CD4-positive, alpha-beta T cell treated with Interleukin-15 for 4 hours (primary cell): ENCODE measurements around the gene TAF4.
A peak's percentile ranks its signal among the peaks of the same experiment; 100 is the strongest.
"Not testable (repeated sequence)": the region's sequence is repeated elsewhere in the genome, so short reads cannot be mapped to it uniquely, and the experiment has no call there.

Source experiments
- DNase-seq: peaks from one replicate; pipeline ENCODE4 v3.0.0-alpha.2; 2020; ENCODE audit warnings: low spot score

The TAF4 gene, protein sequence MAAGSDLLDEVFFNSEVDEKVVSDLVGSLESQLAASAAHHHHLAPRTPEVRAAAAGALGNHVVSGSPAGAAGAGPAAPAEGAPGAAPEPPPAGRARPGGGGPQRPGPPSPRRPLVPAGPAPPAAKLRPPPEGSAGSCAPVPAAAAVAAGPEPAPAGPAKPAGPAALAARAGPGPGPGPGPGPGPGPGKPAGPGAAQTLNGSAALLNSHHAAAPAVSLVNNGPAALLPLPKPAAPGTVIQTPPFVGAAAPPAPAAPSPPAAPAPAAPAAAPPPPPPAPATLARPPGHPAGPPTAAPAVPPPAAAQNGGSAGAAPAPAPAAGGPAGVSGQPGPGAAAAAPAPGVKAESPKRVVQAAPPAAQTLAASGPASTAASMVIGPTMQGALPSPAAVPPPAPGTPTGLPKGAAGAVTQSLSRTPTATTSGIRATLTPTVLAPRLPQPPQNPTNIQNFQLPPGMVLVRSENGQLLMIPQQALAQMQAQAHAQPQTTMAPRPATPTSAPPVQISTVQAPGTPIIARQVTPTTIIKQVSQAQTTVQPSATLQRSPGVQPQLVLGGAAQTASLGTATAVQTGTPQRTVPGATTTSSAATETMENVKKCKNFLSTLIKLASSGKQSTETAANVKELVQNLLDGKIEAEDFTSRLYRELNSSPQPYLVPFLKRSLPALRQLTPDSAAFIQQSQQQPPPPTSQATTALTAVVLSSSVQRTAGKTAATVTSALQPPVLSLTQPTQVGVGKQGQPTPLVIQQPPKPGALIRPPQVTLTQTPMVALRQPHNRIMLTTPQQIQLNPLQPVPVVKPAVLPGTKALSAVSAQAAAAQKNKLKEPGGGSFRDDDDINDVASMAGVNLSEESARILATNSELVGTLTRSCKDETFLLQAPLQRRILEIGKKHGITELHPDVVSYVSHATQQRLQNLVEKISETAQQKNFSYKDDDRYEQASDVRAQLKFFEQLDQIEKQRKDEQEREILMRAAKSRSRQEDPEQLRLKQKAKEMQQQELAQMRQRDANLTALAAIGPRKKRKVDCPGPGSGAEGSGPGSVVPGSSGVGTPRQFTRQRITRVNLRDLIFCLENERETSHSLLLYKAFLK

DNA sequence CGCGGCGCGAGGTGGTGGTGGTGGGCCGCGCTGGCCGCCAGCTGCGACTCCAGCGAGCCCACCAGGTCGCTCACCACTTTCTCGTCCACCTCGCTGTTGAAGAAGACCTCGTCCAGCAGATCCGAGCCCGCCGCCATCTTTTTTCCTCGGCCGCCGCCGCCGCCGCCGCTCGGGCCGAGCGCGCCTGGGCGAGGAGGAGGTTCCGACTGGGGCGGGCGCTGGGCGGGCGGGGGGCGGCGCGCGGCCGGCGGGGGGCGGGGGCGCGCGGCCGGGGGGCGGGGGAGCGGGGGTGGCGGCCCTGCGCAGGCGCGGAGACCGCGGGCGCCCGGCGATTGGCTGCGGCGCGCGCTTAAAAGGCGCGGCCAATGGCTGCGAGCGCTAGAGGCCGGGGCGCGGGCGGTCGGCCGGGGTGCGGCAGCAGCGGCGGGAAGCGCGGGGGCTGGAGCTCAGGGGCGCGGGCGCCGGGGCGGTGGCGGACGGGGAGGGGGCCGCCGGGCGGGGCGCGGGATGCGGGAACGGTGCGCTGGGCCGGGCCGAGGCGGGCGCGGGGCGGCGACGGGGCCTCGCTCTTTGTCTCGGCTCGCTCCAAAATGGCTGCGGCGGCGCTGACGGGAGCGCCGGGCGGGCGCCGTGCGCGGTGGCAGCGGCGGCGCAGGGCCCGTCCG is at the start of gene TAF4:
TAF4 (minus strand) TSS at position 208 of the 665 bp plus-strand sequence; CDS start at position 137, 71 bp downstream.
- DNase-seq: peak; percentile 77

- DNase-seq: no peak
These were observed 49.2 kb upstream of the TAF4 start for GRCh38 chr20:62114894-62115293.

GRCh38 chr20:62112368-62112767 is 46.7 kb upstream of the TAF4 start:
- DNase-seq: no peak

DNA sequence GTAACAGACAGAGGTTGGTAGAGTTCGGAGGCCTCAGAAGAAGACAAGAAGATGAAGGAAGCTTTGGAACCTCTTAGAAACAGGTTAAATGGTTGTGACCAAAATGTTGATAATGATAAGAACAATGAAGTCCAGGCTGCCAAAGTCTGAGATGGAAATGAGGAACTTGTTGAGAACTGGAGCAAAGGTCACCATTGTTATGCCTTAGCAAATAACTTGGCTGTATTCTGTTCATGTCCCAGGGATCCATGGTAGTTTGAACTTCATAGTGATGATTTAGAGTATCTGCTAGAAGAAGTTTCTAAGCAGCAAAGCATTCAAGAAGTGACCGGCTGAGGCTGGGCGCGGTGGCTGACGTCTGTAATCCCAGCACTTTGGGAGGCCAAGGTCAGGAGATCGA is 45.5 kb upstream of the TAF4 start:
- DNase-seq: no peak

DNA sequence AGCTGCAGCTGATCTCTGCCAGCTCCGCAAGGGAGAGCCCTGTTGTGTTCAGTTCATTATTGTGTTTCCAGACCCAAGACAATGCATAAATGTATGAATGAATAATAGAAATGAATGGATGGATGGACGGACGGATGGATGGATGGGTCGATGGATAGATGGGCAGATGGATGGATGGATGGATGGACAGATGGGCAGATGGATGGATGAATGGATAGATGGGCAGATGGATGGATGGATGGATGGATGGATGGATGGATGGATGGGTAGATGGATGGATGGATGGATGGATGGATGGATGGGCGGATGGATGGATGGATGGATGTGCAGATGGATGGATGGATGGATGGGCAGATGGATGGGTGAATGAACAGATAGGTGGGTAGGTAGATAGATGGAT is 39.9 kb upstream of the TAF4 start:
- no peak for DNase-seq

GRCh38 chr20:62104791-62105345 is 39.2 kb upstream of the TAF4 start:
- no peak for DNase-seq

DNA sequence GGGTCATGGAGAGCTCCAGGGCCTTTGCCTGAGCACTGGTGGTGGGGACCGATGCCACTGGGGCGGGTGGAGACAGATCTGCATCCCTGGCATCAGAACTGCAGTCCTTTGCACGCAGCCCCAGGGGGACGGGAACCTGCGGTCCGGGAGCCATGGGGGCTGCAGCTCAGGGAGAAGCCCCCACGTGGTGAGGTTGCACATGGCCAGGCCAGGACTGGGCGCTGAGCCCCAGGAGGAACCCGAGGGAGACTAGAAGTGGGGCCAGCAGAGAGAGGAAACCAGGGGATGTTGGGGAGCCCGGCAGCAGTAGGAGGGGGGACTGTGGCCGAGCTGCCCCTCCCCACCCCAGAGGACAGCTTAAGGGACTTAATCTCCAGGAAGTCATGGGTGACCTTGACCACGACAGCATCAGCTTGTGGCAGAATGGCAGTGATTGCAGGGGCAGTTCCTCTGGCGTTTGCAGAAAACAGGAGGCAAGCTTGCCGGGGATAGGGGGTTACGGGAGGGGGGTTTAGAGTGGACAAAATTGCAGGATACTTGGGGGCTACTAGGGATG is 38.6 kb upstream of the TAF4 start:
- no peak for DNase-seq

DNA sequence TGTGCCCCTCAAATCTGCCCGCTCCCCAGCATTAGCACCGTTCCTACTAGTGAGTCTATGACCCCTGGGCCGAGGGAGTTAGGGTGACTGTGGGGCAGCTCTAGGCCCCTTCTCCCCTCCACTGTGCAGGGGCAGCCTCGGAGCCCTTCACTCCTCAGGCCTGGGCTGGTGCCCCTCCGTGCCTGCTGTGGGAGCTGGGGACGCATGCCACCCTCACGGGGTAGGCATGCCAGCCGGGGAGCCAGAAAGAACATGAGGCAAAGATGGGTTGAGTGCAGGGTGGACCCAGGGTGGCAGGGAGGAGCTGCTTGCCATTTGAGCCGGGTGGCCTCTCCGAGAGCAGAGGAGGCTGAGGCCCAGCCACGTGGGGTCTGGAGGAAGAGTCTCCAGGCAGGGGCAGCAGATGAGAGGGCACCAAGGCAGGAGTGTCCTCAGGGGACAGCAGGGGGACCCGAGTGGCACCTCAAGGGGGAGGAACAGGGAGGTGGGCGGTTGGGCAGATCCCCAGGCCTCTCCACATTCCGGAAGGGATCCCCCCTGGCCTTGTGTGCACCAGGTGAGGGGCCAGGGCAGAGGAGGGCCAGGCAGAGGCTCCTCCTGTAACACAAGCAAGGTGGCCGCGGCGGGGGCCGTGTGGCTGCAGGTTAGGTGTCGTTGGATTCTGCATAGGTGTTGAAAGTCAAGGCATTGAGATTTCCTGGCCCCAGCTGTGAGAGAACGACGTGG is 38.0 kb upstream of the TAF4 start:
- DNase-seq: no peak

DNA sequence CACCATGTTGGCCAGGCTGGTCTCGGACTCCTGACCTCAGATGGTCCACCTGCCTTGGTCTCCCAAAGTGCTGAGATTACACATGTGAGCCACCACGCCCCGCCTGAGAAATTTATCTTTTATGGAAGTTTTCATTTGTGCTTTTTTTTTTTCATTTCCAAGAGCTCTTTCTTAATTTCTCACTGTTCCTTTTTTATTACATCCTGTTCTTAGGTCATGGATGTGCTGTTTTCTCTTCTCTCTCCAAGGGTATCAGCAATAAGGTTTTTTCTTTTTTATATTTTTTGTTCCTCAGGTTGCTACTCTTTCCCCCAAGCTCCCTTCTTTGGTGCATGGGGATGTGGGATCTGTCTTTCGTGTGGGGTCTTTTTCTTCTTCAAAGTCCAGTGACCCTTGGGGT is 35.4 kb upstream of the TAF4 start:
- DNase-seq: no peak

- DNase-seq: no peak
These were observed 32.3 kb upstream of the TAF4 start for GRCh38 chr20:62097881-62098407.

GRCh38 chr20:62096421-62097380 is 31.0 kb upstream of the TAF4 start:
- no peak for DNase-seq

DNA sequence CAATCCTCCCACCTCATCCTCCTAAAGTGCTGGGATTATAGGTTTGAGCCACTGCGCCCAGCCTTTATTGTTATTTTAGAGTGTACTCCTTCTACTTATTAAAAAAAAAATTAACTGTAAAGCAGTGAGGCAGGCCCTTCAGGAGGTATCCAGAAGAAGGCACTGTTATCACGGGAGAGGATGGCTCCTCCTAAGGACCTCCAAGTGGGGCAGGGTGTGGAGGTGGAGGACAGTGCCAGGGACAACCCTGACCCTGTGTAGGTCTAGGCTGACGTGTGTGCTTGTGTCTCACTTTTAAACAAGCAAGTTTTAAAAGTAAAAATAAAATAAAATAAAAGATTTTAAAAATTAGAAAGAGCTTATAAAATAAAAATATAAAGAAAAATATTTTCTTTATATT is 23.7 kb upstream of the TAF4 start:
- no peak for DNase-seq

GRCh38 chr20:62088258-62089127 is 22.8 kb upstream of the TAF4 start:
- DNase-seq: peak; percentile 16

- DNase-seq: no peak
These were observed 22.0 kb upstream of the TAF4 start for GRCh38 chr20:62087632-62088031.

- DNase-seq: no peak
These were observed 21.5 kb upstream of the TAF4 start for GRCh38 chr20:62087227-62087626.

DNA sequence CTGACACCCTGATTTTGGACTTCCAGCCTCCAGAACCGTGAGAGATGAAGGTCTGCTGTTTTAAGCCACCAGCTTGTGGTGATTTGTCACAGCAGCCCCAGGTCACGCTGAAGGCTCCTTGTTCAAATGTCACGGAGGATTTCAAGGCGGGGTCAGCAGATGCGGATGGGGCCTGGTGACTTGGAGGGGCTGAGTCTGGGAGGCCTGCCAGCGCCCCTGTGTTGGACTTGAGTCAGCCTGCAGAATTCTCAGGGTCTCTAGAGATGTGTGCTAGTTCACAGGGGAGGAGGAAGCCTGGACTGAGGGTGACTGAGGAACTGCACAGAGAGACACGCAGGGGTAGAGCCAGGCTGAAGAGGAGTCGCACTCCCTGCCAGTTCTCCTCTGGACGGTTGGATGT is 19.5 kb upstream of the TAF4 start:
- DNase-seq: no peak

GRCh38 chr20:62084224-62084623 is 18.5 kb upstream of the TAF4 start:
- not testable (repeated sequence) for DNase-seq

- DNase-seq: no peak
These were observed 17.6 kb upstream of the TAF4 start for GRCh38 chr20:62083312-62083711.
